Nephron progenitor cell (in vitro differentiated cells): Measurements from ENCODE around the gene SLC16A10.

Experiments
- DNase-seq: peaks from one replicate; pipeline ENCODE4 v3.0.0; 2021
- H3K27ac Mint-ChIP-seq: 2 replicates; pipeline ENCODE4 v1.8.0; 2021; ENCODE audit warnings: mild to moderate bottlenecking, moderate library complexity, mixed read lengths
- H3K27me3 Mint-ChIP-seq: 2 replicates; pipeline ENCODE4 v1.8.0; 2021; ENCODE audit warnings: mild to moderate bottlenecking, low read depth, mixed read lengths; ENCODE audit not compliant: poor library complexity
- H3K36me3 Mint-ChIP-seq: 2 replicates; pipeline ENCODE4 v1.8.0; 2021; ENCODE audit warnings: low read depth, mixed read lengths
- H3K4me1 Mint-ChIP-seq: 2 replicates; pipeline ENCODE4 v1.8.0; 2021; ENCODE audit warnings: mixed read lengths
- H3K4me3 Mint-ChIP-seq: 2 replicates; pipeline ENCODE4 v1.8.0; 2021; ENCODE audit warnings: mild to moderate bottlenecking, moderate library complexity, mixed read lengths
- H3K9me3 Mint-ChIP-seq: 2 replicates; pipeline ENCODE4 v1.8.0; 2021; ENCODE audit warnings: mild to moderate bottlenecking, moderate library complexity, mixed read lengths
- TF ChIP-seq, protein P1 (sequence below): fragments of 200-600 bp; sonication (generic); IDR thresholded peaks from 2 replicates; pipeline ENCODE4 v1.5.0; 2021; ENCODE audit warnings: antibody characterized with exemption

The SLC16A10 gene

DNA sequence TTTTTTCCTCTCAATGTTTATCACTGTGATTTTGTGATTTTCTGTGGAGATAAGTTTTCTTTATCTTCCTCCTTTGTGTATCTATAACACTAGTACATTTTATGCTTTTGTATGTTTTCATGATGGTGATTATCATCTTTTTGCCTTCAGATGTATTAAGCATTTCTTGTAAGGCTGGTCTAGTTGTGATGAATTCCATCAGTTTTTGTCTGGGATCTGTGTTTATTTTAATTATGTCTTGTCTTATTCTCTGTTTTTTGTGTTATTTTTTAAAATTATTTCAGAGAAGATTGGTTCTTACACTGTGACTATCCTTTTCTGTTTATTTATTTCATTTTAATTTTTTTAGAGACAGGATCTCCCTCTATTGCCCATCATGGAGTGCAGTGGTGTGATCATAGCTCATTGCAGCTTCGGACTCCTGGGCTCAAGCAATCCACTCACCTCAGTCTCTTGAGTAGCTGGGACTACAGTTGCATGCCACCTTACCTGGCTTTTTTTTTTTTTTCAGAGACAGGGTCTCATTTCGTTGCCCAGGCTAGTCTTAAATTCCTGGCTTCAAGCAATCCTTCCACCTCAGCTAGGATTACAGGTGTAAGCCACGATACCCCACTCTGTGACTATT lies 187.4 kb downstream of the SLC16A10 start:
- no peak for DNase-seq
- Mint-ChIP-seq H3K4me1 (no peaks in the 10 kb centered on the region), H3K9me3 (peaks cover 67% of the 10 kb centered on the region), H3K4me3 (no peak overlapping the region), H3K36me3 (peaks cover 93% of the 10 kb centered on the region), H3K27ac (no peak overlapping the region), H3K27me3 (no peaks in the 10 kb centered on the region)
- TF ChIP-seq, protein P1, sequence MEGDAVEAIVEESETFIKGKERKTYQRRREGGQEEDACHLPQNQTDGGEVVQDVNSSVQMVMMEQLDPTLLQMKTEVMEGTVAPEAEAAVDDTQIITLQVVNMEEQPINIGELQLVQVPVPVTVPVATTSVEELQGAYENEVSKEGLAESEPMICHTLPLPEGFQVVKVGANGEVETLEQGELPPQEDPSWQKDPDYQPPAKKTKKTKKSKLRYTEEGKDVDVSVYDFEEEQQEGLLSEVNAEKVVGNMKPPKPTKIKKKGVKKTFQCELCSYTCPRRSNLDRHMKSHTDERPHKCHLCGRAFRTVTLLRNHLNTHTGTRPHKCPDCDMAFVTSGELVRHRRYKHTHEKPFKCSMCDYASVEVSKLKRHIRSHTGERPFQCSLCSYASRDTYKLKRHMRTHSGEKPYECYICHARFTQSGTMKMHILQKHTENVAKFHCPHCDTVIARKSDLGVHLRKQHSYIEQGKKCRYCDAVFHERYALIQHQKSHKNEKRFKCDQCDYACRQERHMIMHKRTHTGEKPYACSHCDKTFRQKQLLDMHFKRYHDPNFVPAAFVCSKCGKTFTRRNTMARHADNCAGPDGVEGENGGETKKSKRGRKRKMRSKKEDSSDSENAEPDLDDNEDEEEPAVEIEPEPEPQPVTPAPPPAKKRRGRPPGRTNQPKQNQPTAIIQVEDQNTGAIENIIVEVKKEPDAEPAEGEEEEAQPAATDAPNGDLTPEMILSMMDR: no peak

DNA sequence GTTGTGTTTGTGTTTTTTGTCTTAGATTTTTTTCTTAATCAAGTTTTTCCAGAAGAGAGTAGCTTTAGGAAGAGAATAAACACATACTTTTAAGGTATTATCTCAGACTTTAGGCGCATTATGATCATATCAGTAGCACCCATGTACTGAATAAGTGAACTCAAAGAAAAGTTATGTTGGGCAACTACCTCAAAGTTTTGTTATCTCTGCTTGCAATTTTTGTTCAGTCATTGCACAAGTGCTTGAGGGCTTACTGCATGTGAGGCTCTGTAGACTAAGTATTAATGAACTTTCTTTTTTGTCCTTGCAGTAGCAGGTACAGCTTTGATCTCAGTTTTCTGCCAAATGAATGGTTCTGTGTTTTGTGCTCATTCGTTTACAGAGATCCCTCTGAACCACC lies 189.0 kb downstream of the SLC16A10 start:
- Mint-ChIP-seq H3K36me3 (peaks cover 93% of the 10 kb centered on the region), H3K27ac (no peak overlapping the region)
- DNase-seq: no peak

GRCh38 chr6:111276736-111277135 lies 189.4 kb downstream of the SLC16A10 start:
- H3K27ac Mint-ChIP-seq: no peak overlapping the region
- no peaks in the 10 kb centered on the region for H3K27me3 Mint-ChIP-seq
- DNase-seq: no peak
- H3K4me1 Mint-ChIP-seq: no peaks in the 10 kb centered on the region
- H3K9me3 Mint-ChIP-seq: peaks cover 72% of the 10 kb centered on the region
- TF ChIP-seq, protein P1: no peak
- peaks cover 97% of the 10 kb centered on the region for H3K36me3 Mint-ChIP-seq
- no peak overlapping the region for H3K4me3 Mint-ChIP-seq

More for the DNA sequence above, 189.0 kb downstream of the SLC16A10 start:
- Mint-ChIP-seq H3K4me1 (no peaks in the 10 kb centered on the region), H3K4me3 (no peak overlapping the region), H3K9me3 (peaks cover 70% of the 10 kb centered on the region), H3K27me3 (no peaks in the 10 kb centered on the region)
- TF ChIP-seq, protein P1: no peak

DNA sequence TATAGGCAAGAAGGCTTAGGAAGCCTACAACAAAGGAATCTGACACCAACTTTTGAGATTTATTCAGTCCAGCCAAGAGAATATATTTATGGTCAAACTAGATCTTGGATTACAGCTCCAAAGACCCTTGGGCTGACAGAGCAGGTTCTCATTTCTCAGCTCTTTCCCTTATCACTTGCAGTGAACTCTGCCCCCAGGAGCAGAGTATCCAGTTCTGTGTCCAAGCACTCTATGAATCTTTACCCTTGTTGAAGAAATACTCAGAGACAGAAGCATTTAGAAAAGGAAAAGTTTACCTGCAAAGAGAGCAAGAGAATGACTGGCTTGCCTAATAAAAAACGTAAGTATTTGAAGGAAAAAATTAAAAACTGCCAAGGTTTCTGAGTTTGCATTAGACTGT lies 190.5 kb downstream of the SLC16A10 start:
- Mint-ChIP-seq H3K27me3 (no peaks in the 10 kb centered on the region), H3K9me3 (peaks cover 76% of the 10 kb centered on the region), H3K4me1 (no peaks in the 10 kb centered on the region), H3K4me3 (no peak overlapping the region), H3K27ac (no peak overlapping the region), H3K36me3 (peaks cover 100% of the 10 kb centered on the region)
- TF ChIP-seq, protein P1: no peak
- no peak for DNase-seq

GRCh38 chr6:111278731-111279130 lies 191.4 kb downstream of the SLC16A10 start:
- peaks cover under 1% of the 10 kb centered on the region for H3K4me1 Mint-ChIP-seq
- H3K9me3 Mint-ChIP-seq: peaks cover 74% of the 10 kb centered on the region
- no peaks in the 10 kb centered on the region for H3K27me3 Mint-ChIP-seq
- H3K36me3 Mint-ChIP-seq: peaks cover 100% of the 10 kb centered on the region
- no peak overlapping the region for H3K4me3 Mint-ChIP-seq
- no peak overlapping the region for H3K27ac Mint-ChIP-seq
- no peak for DNase-seq
- TF ChIP-seq, protein P1: no peak

- DNase-seq: no peak
- TF ChIP-seq, protein P1: no peak
- Mint-ChIP-seq H3K36me3 (peaks cover 97% of the 10 kb centered on the region), H3K27ac (no peak overlapping the region), H3K27me3 (no peaks in the 10 kb centered on the region), H3K4me3 (no peak overlapping the region), H3K9me3 (peaks cover 66% of the 10 kb centered on the region), H3K4me1 (peaks cover 10% of the 10 kb centered on the region)
These were observed 193.2 kb downstream of the SLC16A10 start for GRCh38 chr6:111280445-111280955.
